GM21825 (cell line): Measurements from ENCODE around the gene CDK5.
"Not testable (repeated sequence)": the region's sequence is repeated elsewhere in the genome, so short reads cannot be mapped to it uniquely, and the experiment has no call there.

Experiments used
- ATAC-seq: cut with Tn5 transposase; IDR thresholded peaks from one replicate; pipeline ENCODE4 v1.9.1; 2021; ENCODE audit warnings: mild to moderate bottlenecking, moderate library complexity; ENCODE audit not compliant: unreplicated experiment

The CDK5 gene

DNA sequence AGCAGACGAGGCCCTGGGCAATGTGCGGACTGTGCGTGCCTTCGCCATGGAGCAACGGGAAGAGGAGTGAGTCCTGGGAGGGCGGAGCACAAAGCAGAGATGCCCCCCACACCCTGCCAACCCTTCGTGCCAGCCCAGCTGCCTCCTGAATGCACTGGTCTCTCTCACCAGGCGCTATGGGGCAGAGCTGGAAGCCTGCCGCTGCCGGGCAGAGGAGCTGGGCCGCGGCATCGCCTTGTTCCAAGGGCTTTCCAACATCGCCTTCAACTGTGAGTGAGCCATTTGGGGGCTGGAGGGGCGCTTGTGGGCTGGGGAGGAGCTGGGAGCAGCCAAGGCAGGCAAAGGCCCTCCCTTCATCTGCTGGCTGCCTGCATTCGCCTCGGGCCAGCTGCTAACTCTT is 21.8 kb downstream of the CDK5 start:
- ATAC-seq, result no peak

- no peak for ATAC-seq
Observed at GRCh38 chr7:151035026-151035717, 22.5 kb downstream of the CDK5 start.

- ATAC-seq, result no peak
Observed at GRCh38 chr7:151034312-151035025, 23.2 kb downstream of the CDK5 start.

- no peak for ATAC-seq
Observed at GRCh38 chr7:151033864-151034249, 23.8 kb downstream of the CDK5 start.

DNA sequence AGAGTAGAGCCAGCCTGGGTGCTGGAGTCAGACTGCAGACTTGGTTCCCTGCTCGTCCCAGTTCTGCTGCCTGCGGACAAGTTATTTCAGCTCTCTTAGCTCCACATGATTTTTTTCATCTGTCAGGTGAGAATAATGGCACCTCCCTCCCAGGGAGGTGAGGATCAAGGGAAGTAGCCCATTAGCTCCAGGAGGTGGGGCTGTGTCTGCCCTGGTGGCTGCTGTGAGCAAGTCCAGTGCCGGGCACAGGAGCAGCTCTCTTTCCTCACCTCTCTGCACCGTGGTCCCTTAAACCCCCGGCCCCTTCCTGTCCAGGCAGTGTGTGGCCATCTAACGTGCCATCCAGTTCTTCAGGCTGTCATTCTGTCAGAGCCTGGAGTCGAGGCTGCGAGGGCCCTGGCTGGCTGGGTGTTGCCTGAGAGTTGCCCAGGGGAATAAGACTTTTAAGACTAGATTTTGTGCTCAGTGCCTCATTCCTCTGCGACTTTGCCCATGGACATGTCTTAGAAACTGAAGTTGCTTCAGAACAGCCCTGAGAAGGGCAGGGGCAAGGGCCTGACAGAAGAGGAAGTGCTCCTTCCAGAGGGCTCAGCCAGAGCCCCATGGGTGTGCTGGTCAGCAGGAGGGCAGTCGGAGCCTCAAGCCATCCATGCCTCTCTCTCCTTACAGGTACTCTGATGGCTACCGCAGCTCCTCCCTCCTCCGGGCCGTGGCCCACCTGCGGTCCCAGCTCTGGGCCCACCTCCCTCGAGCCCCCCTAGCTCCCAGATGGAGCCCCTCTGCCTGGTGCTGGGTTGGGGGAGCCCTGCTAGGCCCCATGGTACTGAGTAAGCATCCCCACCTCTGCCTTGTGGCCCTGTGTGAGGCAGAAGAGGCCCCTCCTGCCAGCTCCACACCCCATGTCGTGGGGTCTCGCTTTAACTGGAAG is 24.5 kb downstream of the CDK5 start:
- ATAC-seq, result no peak

DNA sequence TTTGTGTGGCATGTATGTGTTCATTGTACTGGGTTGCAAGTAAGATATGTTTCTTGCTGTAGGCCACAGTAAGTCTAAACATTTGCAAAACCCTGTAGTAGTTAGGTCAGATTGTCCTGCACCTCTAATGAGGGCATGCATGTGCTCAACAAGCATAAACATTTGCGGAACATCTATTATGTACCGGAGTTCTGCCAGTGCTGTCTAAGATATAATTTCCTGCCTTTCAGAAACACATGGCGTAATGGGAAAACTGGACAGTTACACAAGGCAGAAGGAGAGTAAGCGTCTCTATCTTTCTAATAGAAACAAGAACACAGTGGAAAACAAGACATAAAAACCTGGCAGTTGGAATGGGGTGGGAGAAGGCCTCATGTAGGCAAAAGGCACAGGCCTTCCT is 26.7 kb downstream of the CDK5 start:
- ATAC-seq, result no peak

- ATAC-seq, result no peak
Observed at GRCh38 chr7:151028948-151029501, 28.7 kb downstream of the CDK5 start.

DNA sequence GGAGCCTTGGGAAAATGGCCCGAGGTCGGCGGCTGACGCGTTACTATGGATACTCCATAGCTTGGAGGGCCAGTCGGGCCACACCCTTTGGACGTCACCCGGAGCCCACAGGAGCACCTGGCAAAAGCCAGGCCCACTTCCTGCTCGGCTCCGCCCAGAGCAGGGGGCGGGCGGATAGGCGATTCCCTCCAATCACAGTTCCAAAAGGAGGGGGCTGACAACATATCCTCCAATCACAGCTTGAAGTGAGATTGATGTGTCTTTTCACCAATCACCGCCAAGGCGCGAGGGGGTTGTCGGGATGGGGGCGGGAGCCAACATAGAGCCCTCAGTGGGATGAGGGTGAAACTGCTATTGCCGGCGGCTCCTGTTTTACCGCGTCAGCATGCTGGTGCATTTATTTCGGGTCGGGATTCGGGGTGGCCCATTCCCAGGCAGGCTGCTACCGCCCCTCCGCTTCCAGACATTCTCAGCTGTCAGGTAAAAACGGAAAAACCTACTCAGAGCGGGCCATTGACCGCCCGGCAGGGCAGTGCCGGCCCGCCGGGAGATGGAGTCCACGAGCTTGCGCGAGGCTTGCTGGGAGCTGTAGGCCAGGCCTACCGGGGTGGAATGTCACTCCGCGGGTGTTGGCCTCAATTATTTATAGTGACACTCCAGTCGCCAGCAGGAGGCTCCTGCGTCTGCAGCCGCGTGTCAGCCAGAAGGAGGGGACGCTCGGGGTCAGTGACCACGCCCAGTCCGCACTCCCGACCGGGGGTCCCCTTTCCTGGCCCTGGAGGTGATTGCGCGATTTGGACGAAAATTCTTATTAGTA is 29.4 kb downstream of the CDK5 start, which contains the start of gene ABCB8:
TSS of gene ABCB8 (plus strand) at position 320 of the 817 bp plus-strand sequence. CDS start at position 386, 66 bp downstream.
- peak; percentile 96 for ATAC-seq

GRCh38 chr7:151027728-151028130 is 30.0 kb downstream of the CDK5 start:
- not testable (repeated sequence) for ATAC-seq

- not testable (repeated sequence) for ATAC-seq
Observed at GRCh38 chr7:151026771-151027727, 30.6 kb downstream of the CDK5 start.

DNA sequence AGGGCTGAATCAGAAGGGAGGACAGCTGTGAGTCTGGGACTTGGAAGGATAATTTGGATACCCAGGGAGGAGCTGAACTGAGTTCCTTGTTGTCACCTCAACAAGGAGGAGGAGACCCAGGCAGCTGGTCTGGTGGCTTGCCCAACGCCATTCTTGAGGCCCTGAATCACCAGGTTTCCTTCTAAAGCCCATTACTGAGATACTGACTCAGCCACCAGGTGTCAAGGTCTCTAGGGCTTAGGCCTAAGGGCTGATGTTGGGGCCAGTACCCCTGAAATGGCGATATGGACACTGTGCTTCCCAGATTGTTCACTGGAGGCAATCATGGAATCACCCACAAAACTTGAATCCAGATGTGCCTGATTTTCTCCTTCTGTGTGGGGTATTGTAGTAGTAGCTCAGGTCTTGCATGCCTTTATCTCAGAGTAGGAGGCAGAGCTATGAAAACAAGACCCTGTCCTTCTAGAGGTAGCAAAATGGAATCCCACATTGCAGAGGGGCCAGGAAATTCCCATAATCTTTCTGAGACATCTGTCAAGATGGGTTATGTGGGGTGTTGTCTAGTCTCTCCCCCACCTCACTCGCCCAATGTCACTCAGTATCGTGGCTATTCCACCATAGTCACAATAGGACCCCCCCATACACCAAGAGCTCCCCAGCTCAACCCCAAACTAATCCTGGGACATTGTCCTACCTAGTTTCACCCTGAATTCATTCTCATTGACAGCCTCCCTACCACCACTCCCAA is 31.6 kb downstream of the CDK5 start:
- ATAC-seq, result no peak

GRCh38 chr7:151024435-151025056 is 33.2 kb downstream of the CDK5 start, which contains the start of gene ATG9B:
Gene ATG9B, minus strand, starts transcription at chr7:151024494. Its CDS starts 71 bp downstream, at chr7:151024423.
- no peak for ATAC-seq

DNA sequence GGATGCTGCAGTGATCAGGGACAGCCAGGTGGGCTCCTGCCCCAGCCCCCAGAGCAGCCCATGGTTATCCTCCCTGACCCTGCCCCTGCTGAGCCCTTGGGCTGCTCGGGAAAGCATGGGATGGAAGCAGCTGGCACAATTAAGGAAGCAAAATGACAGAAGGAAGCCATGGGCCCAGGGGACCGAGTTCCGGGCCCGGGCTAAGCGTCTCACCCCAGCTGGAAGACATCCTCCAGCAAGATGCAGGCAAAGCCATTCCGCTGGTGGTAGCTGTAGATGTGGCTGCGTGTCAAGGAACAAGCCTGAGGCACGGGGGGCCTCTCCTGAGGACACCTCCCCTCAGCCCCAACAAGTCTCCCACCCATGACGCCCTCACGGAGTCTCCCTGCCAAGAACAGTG is 34.5 kb downstream of the CDK5 start:
- no peak for ATAC-seq

DNA sequence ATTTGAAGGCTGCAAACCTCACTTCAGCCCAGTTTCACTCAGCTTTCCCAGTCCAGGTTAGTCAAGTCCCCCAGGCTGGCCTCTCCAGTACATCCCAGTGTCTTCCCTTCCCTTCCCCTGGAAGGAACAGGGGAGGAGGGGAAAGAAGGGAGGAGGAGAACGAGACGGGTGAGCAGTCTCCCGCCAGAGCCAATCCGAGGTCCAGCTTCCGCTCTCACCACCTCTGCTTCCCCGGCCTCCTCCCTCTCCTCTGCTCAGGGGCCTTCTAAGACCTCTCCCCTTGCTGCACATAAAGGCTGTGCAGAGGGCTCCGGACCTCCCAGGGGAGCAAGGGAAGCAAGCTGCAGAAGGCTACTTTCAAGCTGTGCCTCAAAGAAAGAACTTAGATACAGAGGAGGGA is 37.5 kb downstream of the CDK5 start:
- no peak for ATAC-seq

DNA sequence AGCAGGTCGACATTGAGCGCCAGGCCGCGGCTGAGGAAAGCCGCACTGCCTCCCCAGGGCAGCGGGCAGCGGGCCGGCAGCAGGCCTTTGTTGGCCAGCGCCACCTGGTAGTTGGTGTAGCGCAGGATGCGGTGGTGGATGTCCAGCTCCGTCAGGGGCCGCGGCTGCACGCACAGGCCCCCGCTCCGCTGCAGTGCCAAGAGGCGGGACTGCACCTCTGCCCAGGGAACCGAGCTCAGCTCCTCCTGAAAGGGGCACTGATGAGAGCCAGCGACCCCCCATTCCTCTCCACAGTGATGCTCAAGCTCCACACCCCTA is 38.6 kb downstream of the CDK5 start:
- ATAC-seq, result no peak

GRCh38 chr7:151018421-151019129 is 39.1 kb downstream of the CDK5 start:
- no peak for ATAC-seq

- peak; percentile 65 for ATAC-seq
Observed at GRCh38 chr7:151017953-151018420, 39.7 kb downstream of the CDK5 start.
